Activated T-helper 1 cell treated with anti-CD3 and anti-CD28 coated beads, Interleukin-2, amount 50 U/mL, for 16 hours (primary cell): Measurements from ENCODE around the gene NPFFR1.

Source experiments
- DNase-seq, 2 donors: peaks; one replicate each; pipeline ENCODE4 v3.0.0-alpha.2; 2020; ENCODE audit warnings: low read depth in 1 of 2, low spot score in 1 of 2

Gene NPFFR1

DNA sequence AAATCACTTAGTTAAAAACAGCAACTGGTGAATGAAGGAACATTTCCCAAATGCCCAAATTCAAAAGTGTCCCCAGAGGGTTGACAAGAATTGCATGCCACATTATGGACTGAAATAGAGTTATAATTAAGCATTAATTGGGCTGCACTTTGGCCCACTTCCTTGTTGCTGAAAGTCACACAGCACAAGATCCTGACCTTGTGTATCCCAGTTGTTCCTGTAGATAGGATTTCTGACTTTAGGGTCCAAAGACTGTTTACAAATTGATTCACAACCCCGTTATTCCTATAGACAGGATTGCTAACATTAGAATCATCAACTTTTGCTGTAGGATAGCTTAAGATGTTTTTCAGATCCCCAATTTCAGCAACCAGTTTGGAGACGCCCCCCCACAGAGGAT, 31.5 kb upstream of the NPFFR1 start:
- DNase-seq: no peak

- DNase-seq: no peak
Observed at GRCh38 chr10:70312972-70313371, 29.2 kb upstream of the NPFFR1 start.

DNA sequence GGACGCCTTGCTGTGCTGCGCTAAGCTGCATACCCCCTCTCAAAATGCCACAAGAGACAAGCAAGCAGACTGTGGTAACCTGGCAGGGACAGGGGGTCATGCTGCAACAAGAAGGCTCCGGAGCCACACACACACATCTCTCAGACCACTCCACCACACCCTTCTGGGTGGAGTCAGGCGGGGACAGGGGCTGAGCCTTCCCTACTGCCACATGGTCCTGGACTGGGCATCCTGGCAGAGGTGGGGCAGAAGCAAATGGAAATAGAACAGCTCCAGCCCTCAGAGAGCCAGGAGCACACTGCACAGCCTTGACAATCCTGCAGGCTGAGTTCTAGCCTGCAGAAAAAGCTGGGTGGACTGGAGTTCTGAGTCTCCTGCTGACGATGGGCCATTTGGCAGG, 28.4 kb upstream of the NPFFR1 start:
- no peak for DNase-seq

DNA sequence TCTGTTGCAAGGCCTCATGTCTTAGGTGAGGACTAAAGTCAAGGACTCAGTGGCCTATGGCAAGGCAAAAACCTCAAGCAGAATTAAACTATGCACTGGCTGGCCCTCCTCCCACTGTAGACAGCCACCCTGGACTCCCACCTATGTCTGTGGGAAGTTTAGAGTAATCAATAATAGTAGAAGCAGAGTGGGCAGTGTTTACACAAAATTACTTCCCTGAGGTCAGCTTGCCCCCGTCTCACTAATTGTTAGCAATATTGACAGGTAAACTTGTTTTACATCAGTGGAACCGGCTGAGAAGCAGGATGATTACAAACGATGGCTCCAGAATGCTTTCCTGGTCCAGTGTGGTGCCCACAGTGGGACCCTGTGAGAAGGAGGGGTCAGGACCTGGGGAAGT, 27.9 kb upstream of the NPFFR1 start:
- DNase-seq: no peak

DNA sequence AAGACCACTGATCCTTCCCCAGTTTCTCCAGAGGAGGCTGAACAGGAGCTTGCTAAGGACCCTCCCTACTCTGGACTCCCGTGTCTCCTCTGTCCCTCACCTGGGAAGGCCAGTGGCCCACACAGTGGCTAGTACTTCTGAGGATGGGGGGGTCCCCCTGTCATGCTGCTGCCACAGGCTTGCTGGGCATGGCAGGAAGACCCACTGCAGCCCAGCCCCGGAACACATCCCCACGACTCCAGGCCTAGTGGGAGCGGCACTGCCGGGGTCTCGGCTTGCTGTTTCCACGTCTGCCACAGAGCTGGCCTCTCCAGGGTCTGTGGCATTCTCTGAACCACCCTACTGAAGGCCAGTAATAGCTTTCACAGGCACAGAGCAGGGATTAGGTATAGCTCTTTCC, 25.9 kb upstream of the NPFFR1 start:
- DNase-seq: no peak

DNA sequence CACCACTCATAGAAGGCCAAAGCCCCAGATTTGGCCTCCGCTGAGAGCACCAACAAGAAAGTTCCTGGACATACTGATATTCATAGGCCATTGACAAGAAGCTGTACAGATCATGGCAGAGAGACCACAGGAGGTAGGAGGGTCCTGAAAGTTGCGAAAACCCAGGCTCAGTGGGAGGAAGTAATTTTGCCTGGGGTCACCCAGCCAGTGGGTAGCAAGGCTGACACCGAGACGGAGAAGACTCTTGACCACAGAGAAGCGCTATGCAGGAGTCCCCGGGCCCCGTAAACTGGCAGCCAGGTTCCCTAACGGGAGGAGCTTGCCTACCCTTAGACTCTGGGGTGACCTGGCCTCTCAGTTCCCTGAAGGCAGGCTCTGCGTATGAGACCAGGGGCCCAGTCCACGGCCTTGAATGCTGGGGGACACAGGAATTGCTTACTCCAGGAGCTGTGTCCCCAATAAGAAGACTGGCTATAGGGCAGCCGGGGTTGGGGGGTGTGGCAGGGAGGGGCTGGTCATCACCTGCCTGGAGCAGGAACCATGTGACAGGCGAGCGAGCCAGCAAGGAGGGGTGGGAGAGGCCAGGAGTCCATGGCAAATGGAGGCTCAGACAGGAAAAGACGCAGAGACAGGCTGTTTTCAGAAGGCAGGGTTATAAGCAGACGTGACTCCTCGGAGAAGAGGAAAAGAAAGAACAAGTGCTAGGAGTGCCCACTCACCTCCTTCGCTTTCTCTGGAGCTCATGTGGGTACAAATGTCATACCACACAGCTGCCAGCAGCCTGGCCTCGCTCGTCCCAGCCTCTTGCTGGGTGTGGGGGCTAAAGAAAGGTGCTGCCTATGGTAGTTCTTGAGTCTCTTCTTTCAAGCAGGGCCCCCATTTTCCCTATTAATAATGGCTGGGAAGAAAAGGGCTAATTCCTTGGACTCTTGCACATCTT, 24.6 kb upstream of the NPFFR1 start:
- no peak for DNase-seq

DNA sequence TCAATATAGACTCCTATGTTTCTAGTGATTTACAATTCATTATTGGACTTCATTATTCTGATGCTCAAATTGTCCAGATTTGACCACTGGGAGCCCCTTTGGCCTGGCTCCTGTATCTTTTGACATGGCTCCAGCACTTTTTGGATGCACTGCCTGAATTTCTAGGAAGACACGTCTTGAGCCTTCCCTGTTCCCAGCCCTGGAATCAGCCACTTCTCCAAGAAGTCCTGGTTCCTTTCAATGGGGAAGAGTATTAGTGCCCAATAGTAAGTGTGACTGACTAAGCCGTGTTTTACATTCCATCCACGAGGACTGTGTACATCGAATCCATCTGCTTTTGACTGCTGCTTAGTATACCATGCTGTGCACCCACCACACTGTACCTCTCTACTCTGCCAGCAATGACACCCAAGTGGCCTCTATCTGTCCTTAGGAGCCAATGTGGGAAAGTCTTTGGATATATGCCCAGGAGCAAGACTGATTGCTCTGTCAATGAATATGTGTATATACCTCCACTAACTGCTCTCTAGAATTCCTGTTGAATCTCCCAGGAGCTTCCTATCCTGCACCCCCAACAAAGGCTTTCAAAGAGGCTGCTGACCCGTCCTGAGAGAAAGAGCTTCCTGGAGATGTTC, 23.2 kb upstream of the NPFFR1 start:
- DNase-seq: no peak

- DNase-seq: no peak
Observed at GRCh38 chr10:70306181-70306705, 22.4 kb upstream of the NPFFR1 start.

GRCh38 chr10:70303730-70304129, 19.9 kb upstream of the NPFFR1 start:
- no peak for DNase-seq

DNA sequence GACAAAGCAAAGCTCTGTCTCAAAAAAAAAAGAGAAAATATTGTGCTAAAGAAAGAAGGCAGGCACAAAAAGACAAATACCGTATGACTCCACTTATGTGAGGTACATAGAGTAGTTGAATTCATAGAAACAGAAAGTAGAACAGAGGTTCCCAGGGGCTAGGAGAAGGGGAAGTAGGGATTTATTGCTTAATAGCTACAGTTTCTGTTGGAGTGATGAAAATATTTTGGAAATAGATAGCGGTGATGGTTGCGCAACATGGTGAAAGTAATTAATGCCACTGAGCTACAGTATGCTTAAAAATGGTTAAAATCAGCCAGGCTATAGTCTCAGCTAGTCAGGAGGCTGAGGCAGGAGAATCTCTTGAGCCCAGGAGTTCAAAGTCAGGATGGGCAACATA, 18.5 kb upstream of the NPFFR1 start:
- DNase-seq: no peak

DNA sequence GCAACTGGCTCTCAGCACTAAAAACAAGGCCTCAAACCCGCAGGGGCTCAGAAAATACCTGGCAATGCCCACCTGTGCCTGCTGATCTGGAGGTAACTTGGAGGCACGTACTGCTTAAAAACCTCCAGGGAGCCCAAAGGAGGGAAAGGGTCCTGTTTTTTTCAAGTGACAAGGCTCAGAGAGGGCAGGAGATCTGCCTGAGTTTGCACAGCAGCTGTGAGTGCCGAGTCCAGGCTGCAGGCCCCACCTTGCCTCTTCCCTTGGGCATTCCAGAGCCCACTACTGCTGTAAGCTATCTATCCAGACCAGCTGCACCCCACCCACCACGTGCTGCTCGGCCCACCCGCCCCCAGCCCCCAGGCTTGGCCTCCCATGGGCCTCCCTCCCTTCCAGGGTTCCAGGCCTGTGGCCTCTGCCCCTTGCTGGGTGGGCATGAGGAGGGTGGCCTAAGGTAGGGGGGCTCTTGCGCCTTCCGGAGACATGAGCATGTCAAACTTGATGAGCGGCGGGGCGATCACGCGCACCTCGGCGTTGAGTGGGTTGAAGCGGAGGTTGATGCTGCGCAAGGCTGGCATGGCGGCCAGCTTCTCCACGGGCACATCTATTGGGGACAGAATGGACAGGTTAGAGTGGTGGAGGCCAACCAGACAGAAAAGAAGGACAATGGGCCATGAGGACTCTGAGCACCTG, 17.2 kb upstream of the NPFFR1 start:
- no peak for DNase-seq

GRCh38 chr10:70300461-70300860, 16.7 kb upstream of the NPFFR1 start:
- DNase-seq: no peak

DNA sequence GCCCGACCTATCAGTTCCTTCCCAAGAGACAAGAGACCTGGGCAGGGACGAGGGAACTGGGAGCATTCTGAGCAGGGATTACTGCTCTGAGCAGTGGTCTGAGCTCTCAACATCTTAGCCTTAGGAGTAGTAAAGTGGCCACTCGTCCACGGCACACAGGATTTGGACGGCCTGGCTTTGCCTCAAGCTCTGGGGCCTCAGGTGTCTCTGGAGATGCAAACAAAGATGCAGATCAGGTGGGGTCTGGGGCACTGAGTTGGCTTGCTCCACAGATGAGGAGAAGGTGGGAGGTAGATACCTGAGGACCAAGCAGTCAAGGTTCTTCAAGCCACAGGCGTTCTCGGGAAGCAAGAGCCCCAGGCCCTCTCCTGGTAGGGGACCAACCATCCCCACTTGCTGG, 16.1 kb upstream of the NPFFR1 start:
- no peak for DNase-seq

GRCh38 chr10:70298393-70298792, 14.6 kb upstream of the NPFFR1 start:
- DNase-seq: no peak

GRCh38 chr10:70297224-70297623, 13.4 kb upstream of the NPFFR1 start:
- DNase-seq: no peak

GRCh38 chr10:70296406-70296899, 12.6 kb upstream of the NPFFR1 start:
- no peak for DNase-seq

- DNase-seq: no peak
Observed at GRCh38 chr10:70295926-70296325, 12.1 kb upstream of the NPFFR1 start.

- no peak for DNase-seq
Observed at GRCh38 chr10:70295321-70295720, 11.5 kb upstream of the NPFFR1 start.

- no peak for DNase-seq
Observed at GRCh38 chr10:70293169-70293843, 9.5 kb upstream of the NPFFR1 start.

DNA sequence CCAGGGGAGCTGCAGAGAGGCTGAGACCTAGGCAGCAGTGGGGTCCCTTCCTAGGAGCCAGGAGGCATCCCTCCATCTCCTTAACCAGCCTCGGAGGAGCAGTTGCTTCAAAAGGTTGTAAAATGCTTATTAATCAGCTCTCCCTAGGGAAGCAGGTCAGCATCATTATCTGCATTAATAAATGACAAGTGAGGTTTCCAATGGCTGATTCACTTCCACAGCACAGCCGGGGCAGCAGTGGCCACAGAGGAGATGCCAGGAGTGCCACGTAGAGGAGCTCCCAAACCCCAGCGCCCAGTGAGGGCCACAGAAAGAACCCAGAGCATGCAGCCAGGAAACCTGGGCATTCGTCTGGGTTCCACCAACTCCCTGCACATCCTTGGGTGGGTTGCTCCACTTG, 8.2 kb upstream of the NPFFR1 start:
- DNase-seq: no peak

DNA sequence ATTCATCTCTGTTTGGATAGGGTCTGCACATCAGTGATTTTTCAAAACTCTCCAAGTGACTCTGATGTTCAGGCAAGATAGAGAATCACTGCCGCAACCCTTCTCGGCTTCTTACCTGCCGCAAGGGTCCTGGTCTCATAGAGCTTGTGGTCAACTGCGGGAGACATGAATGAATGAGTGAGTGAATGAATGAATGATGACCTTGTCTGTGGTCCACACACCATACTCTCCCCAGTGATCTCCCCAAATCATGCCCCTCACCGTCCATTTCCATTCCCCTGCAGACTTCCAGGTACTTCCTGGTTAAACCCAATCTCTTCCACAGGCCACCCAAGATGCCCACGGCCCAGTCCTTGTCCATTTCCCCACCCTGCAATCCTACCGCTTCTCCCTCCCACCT, 5.9 kb upstream of the NPFFR1 start:
- DNase-seq: no peak
